GM19351 (cell line): Measurements from ENCODE around the gene NAALAD2.
A peak's percentile ranks its signal among the peaks of the same experiment; 100 is the strongest.
"Not testable (repeated sequence)": the region's sequence is repeated elsewhere in the genome, so short reads cannot be mapped to it uniquely, and the experiment has no call there.

Source experiments
- ATAC-seq: cut with Tn5 transposase; IDR thresholded peaks from one replicate; pipeline ENCODE4 v1.9.1; 2021; ENCODE audit warnings: mild to moderate bottlenecking, moderate library complexity; ENCODE audit not compliant: unreplicated experiment

The NAALAD2 gene

GRCh38 chr11:90134478-90135003 is at the start of gene NAALAD2:
NAALAD2 (plus strand) TSS chr11:90134663; CDS start chr11:90134759, 96 bp downstream.
- peak; percentile 51 for ATAC-seq

- ATAC-seq = not testable (repeated sequence)
Measured at GRCh38 chr11:90085650-90086049, 48.8 kb upstream of the NAALAD2 start, which contains the start of gene UBTFL1. UBTFL1 (plus strand) TSS chr11:90085950; CDS start chr11:90085950, 0 bp downstream.

- ATAC-seq = not testable (repeated sequence)
Measured at GRCh38 chr11:90088731-90089130, 45.7 kb upstream of the NAALAD2 start.

- ATAC-seq = not testable (repeated sequence)
Measured at GRCh38 chr11:90095230-90095924, 39.1 kb upstream of the NAALAD2 start.

GRCh38 chr11:90098261-90098660 is 36.2 kb upstream of the NAALAD2 start:
- ATAC-seq = not testable (repeated sequence)

- ATAC-seq = no peak
Measured at GRCh38 chr11:90100431-90100830, 34.0 kb upstream of the NAALAD2 start.

- no peak for ATAC-seq
Measured at GRCh38 chr11:90113541-90113940, 20.9 kb upstream of the NAALAD2 start.

- no peak for ATAC-seq
Measured at GRCh38 chr11:90120191-90120590, 14.3 kb upstream of the NAALAD2 start.

- no peak for ATAC-seq
Measured at GRCh38 chr11:90124371-90124770, 10.1 kb upstream of the NAALAD2 start.

- no peak for ATAC-seq
Measured at GRCh38 chr11:90124946-90125345, 9.5 kb upstream of the NAALAD2 start.

- ATAC-seq = no peak
Measured at GRCh38 chr11:90133560-90134477, 644 bp upstream of the NAALAD2 start.

GRCh38 chr11:90135016-90135415 is 553 bp downstream of the NAALAD2 start:
- ATAC-seq = no peak

- ATAC-seq = no peak
Measured at GRCh38 chr11:90148900-90149299, 14.4 kb downstream of the NAALAD2 start.

- ATAC-seq = not testable (repeated sequence)
Measured at GRCh38 chr11:90166982-90167573, 32.6 kb downstream of the NAALAD2 start.

- ATAC-seq = not testable (repeated sequence)
Measured at GRCh38 chr11:90167704-90168103, 33.2 kb downstream of the NAALAD2 start.

- no peak for ATAC-seq
Measured at GRCh38 chr11:90168571-90168970, 34.1 kb downstream of the NAALAD2 start.

GRCh38 chr11:90171359-90171758 is 36.9 kb downstream of the NAALAD2 start:
- ATAC-seq = no peak

- no peak for ATAC-seq
Measured at GRCh38 chr11:90176069-90176468, 41.6 kb downstream of the NAALAD2 start.

- ATAC-seq = no peak
Measured at GRCh38 chr11:90178751-90179150, 44.3 kb downstream of the NAALAD2 start.

GRCh38 chr11:90179923-90180322 is 45.5 kb downstream of the NAALAD2 start:
- no peak for ATAC-seq

GRCh38 chr11:90187839-90188238 is 53.4 kb downstream of the NAALAD2 start:
- peak; percentile 53 for ATAC-seq
